ENCODE results near the gene ECE2.

The ECE2 gene

GRCh38 chr3:184314363-184314699 is 38.5 kb downstream of the ECE2 start, which contains the start of gene EIF4G1:
Gene EIF4G1, plus strand, starts transcription at chr3:184314606. Its CDS starts 1,191 bp downstream, at chr3:184315797.
- in situ Hi-C loops (cut with HindIII; ENCODE audit: low pct_unique_long_range_greater_than_20kb, low sequenced_read_pairs): no loop called here
- DNase-seq (ENCODE audit: low read depth in 1 of 2, low spot score in 1 of 2): peak; percentile 98
- TF ChIP-seq JUND (IDR thresholded peaks at IDR 0.05; ENCODE audit: low read depth): no peak

DNA sequence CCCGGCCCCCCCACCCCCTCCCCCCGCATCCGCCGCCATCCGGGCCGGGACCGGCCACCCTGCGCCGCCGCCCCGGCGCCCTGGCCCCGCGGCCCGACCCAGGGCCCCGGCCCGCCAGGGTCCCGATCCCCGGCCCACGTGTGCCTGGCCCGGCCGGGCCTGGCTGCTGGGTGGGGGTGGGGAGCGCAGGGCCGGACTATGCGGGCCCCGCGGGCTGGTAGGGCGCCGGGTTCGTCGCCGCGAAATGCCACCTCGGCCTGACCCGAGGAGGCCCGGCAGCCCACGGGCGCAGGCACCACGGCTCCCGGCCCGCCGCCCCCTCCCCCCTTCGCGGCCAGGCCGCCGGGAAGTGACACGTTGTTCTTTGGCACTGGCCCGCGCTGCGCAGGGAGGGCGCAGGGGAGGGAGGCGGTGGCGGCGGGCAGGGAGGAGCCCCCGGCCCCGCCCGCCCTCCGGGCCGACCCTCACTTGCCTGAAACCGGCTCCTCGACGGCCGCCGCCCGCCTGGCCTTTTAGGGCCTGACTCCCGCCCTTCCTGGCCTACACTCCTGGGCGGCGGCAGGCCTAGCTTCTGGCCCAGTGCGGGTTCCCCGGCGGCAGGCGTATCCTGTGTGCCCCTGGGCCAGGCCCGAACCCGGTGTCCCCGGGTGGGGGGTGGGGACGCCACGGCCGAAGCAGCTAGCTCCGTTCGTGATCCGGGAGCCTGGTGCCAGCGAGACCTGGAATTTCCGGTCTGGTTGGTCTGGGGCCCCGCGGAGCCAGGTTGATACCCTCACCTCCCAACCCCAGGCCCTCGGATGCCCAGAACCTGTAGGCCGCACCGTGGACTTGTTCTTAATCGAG is 39.1 kb downstream of the ECE2 start:
- in situ Hi-C loops (cut with HindIII; ENCODE audit: low pct_unique_long_range_greater_than_20kb, low sequenced_read_pairs): no loop called here
- DNase-seq (ENCODE audit: low read depth in 1 of 2, low spot score in 1 of 2): peak; percentile 69 to 90
- no peak for TF ChIP-seq JUND (IDR thresholded peaks at IDR 0.05; ENCODE audit: low read depth)

DNA sequence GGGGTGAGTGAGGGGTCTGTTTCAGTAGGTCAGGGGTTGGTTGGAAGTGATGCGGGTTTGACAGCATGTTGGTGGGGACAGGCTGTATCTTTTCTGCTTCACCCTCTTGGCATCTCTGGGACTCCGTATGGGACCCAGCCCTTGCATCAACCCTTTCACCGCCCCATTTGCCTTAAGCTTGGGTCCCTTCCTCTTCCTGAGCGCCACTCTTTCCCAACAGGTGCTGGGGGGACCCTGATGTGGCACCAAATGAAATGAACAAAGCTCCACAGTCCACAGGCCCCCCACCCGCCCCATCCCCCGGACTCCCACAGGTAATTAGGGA is 39.7 kb downstream of the ECE2 start:
- peak in 1 of 2 experiments; percentile 4 for DNase-seq (ENCODE audit: low read depth in 1 of 2, low spot score in 1 of 2)
- in situ Hi-C loops (cut with HindIII; ENCODE audit: low pct_unique_long_range_greater_than_20kb, low sequenced_read_pairs): no loop called here
- no peak for TF ChIP-seq JUND (IDR thresholded peaks at IDR 0.05; ENCODE audit: low read depth)

DNA sequence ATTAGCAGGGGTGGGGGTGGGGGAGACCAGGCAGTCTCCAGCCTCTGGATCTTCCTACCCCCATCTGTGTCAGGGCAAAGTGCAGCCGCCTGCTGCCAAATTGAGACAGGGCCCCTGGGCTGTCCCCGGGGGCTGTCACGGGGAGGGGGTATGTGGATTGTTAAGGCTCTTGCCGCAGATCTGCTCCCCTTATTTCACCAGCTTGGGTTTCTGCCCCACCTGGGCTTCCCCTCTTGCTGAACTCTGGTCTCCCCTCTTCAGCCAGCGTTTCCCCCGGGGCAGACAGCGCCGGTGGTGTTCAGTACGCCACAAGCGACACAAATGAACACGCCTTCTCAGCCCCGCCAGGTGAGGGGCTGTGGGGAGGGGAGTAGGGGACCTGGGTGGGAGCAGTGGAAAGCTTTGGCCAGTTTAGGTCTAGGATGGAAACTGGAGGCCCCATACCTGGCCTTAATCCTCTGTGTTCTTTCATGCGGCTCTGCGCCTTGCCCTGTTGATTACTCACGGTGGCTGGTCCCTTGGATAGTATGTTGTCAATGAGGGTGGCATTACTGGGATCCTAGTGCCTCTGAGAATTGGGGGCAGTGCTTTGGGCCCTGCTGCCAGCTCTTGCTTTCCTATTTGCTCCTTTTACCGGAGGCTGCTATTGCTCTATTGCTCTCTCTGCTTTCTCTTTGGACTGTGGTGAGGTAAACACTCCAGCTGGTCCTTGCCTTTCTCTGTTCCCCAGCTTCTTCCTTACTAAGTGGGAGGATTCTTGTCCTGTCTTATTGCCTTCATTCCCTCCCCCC is 40.2 kb downstream of the ECE2 start:
- no peak for TF ChIP-seq JUND (IDR thresholded peaks at IDR 0.05; ENCODE audit: low read depth)
- in situ Hi-C loops (cut with HindIII; ENCODE audit: low pct_unique_long_range_greater_than_20kb, low sequenced_read_pairs): no loop called here
- DNase-seq (ENCODE audit: low read depth in 1 of 2, low spot score in 1 of 2): peak; percentile 44

DNA sequence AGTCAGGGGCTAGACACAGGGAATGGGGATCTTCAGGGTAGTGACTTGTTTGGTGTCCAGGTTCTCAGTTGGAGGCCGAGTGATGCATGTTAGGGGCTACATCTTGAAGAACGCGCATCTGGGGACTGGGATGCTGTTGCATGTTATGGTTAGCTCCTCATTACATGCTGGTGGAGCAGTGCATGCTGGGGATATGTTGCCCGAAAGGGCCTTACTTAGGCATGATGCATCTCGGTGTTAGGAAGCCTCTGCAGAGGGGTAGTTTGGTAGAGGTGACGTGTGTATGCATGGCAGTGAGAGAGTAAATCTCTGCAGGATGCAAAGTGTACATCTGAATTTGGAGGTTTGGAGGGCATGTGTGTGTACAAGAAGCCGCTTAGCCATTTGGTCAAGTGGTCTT is 41.0 kb downstream of the ECE2 start:
- peak in 1 of 2 experiments; percentile 11 for DNase-seq (ENCODE audit: low read depth in 1 of 2, low spot score in 1 of 2)
- no peak for TF ChIP-seq JUND (IDR thresholded peaks at IDR 0.05; ENCODE audit: low read depth)
- in situ Hi-C loops (cut with HindIII; ENCODE audit: low pct_unique_long_range_greater_than_20kb, low sequenced_read_pairs): no loop called here

DNA sequence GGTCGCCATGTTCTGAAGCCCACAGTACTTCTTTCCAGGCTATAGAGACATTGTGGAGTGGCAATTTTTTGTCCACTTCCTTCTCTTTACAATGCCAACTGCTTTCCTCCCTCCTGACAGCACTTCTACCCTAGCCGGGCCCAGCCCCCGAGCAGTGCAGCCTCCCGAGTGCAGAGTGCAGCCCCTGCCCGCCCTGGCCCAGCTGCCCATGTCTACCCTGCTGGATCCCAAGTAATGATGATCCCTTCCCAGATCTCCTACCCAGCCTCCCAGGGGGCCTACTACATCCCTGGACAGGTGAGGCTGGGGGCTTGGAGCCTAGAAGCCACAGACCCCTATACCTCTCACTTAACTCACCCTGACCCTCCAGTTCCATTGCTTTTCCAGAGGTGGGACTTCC is 41.4 kb downstream of the ECE2 start:
- in situ Hi-C loops (cut with HindIII; ENCODE audit: low pct_unique_long_range_greater_than_20kb, low sequenced_read_pairs): no loop called here
- DNase-seq (ENCODE audit: low read depth in 1 of 2, low spot score in 1 of 2): peak in 1 of 2 experiments; percentile 4
- no peak for TF ChIP-seq JUND (IDR thresholded peaks at IDR 0.05; ENCODE audit: low read depth)

DNA sequence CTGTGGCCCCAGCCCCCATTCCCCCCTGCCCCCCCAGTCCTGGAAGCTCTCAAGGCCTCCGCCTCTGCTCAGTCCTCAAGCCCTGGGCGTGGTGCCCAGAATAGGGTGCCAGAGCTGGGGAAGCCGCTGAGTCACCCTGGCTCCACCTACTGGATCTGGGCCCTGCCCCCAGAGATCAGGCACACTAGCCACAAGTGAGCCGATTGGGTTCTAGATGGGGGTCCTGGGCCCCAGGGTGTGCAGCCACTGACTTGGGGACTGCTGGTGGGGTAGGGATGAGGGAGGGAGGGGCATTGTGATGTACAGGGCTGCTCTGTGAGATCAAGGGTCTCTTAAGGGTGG is 44.3 kb downstream of the ECE2 start:
- 0 out of 2 replicates have a peak, but pooled peaks have one; percentile 57 for TF ChIP-seq JUND (IDR thresholded peaks at IDR 0.05; ENCODE audit: low read depth)
- in situ Hi-C loops (cut with HindIII; ENCODE audit: low pct_unique_long_range_greater_than_20kb, low sequenced_read_pairs): no loop called here
- DNase-seq (ENCODE audit: low read depth in 1 of 2, low spot score in 1 of 2): peak; percentile 97 to 100

GRCh38 chr3:184321666-184322065 is 45.8 kb downstream of the ECE2 start:
- TF ChIP-seq JUND (IDR thresholded peaks at IDR 0.05; ENCODE audit: low read depth): no peak
- in situ Hi-C loops (cut with HindIII; ENCODE audit: low pct_unique_long_range_greater_than_20kb, low sequenced_read_pairs): no loop called here

DNA sequence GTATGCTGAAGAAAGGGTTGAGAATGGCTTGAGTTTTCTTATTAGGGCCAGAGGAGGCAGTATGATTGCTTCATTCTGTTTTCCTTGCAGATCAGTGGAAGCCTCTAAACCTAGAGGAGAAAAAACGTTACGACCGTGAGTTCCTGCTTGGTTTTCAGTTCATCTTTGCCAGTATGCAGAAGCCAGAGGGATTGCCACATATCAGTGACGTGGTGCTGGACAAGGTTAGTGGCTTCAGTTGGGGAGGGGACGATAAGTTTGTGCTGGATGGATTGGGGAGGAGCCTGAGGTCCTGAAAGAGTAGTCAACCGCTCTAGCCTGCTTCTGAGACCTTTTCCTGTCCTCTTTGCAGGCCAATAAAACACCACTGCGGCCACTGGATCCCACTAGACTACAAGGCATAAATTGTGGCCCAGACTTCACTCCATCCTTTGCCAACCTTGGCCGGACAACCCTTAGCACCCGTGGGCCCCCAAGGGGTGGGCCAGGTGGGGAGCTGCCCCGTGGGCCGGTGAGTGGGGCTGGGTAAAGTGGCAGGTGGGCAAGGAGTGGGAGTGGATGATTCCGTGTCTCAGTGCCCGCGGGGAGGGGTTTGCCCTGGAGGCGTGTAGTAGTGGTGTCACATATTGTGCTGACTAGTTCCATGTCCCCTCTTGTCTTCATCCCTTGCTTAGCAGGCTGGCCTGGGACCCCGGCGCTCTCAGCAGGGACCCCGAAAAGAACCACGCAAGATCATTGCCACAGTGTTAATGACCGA is 47.1 kb downstream of the ECE2 start:
- in situ Hi-C loops (cut with HindIII; ENCODE audit: low pct_unique_long_range_greater_than_20kb, low sequenced_read_pairs): no loop called here
- no peak for TF ChIP-seq JUND (IDR thresholded peaks at IDR 0.05; ENCODE audit: low read depth)
- DNase-seq (ENCODE audit: low read depth in 1 of 2, low spot score in 1 of 2): peak in 1 of 2 experiments; percentile 8

More at GRCh38 chr3:184321666-184322065, 45.8 kb downstream of the ECE2 start:
- DNase-seq (ENCODE audit: low read depth in 1 of 2, low spot score in 1 of 2): no peak

- no peak for TF ChIP-seq JUND (IDR thresholded peaks at IDR 0.05; ENCODE audit: low read depth)
- peak in 1 of 2 experiments; percentile 4 for DNase-seq (ENCODE audit: low read depth in 1 of 2, low spot score in 1 of 2)
- in situ Hi-C loops (cut with HindIII; ENCODE audit: low pct_unique_long_range_greater_than_20kb, low sequenced_read_pairs): no loop called here
These were observed 47.9 kb downstream of the ECE2 start for GRCh38 chr3:184323696-184324095.

DNA sequence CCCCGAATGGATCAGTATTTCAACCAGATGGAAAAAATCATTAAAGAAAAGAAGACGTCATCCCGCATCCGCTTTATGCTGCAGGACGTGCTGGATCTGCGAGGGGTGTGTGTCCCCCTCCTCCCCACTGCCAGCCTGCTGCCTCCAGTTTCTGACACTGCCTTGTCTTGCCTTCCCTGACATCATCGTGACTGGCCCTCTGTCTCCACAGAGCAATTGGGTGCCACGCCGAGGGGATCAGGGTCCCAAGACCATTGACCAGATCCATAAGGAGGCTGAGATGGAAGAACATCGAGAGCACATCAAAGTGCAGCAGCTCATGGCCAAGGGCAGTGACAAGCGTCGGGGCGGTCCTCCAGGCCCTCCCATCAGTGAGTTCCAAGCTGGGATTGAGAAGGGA is 49.4 kb downstream of the ECE2 start:
- peak in 1 of 2 experiments; percentile 0 for DNase-seq (ENCODE audit: low read depth in 1 of 2, low spot score in 1 of 2)
- no peak for TF ChIP-seq JUND (IDR thresholded peaks at IDR 0.05; ENCODE audit: low read depth)
- in situ Hi-C loops (cut with HindIII; ENCODE audit: low pct_unique_long_range_greater_than_20kb, low sequenced_read_pairs): no loop called here

- TF ChIP-seq JUND (IDR thresholded peaks at IDR 0.05; ENCODE audit: low read depth): no peak
- in situ Hi-C loops (cut with HindIII; ENCODE audit: low pct_unique_long_range_greater_than_20kb, low sequenced_read_pairs): no loop called here
These were observed 50.0 kb downstream of the ECE2 start for GRCh38 chr3:184325715-184326369.

More at GRCh38 chr3:184325715-184326369, 50.0 kb downstream of the ECE2 start:
- DNase-seq (ENCODE audit: low read depth in 1 of 2, low spot score in 1 of 2): peak in 1 of 2 experiments; percentile 1

Data from T47D (cell line).